ENCODE measurements around the gene DCTN4.
"Not testable (repeated sequence)": the region's sequence is repeated elsewhere in the genome, so short reads cannot be mapped to it uniquely, and the experiment has no call there.

DCTN4 gene

GRCh38 chr5:150778517-150779396 is 19.9 kb upstream of the DCTN4 start, which contains the start of gene SMIM3:
SMIM3 (plus strand) TSS chr5:150778757; CDS start chr5:150795441, 16,684 bp downstream.
- DNase-seq (ENCODE audit: low read depth), result peak; percentile 44

GRCh38 chr5:150778088-150778516 is 19.3 kb upstream of the DCTN4 start:
- no peak for DNase-seq (ENCODE audit: low read depth)

GRCh38 chr5:150777685-150778084 is 18.9 kb upstream of the DCTN4 start:
- DNase-seq (ENCODE audit: low read depth), result no peak

- no peak for DNase-seq (ENCODE audit: low read depth)
Measured at GRCh38 chr5:150774145-150774544, 15.3 kb upstream of the DCTN4 start.

- DNase-seq (ENCODE audit: low read depth), result no peak
Measured at GRCh38 chr5:150771034-150771795, 12.4 kb upstream of the DCTN4 start.

- no peak for DNase-seq (ENCODE audit: low read depth)
Measured at GRCh38 chr5:150766251-150766650, 7.4 kb upstream of the DCTN4 start.

- DNase-seq (ENCODE audit: low read depth), result no peak
Measured at GRCh38 chr5:150765799-150766169, 7.0 kb upstream of the DCTN4 start.

GRCh38 chr5:150765011-150765798 is 6.4 kb upstream of the DCTN4 start:
- no peak for DNase-seq (ENCODE audit: low read depth)

GRCh38 chr5:150764530-150764929 is 5.7 kb upstream of the DCTN4 start:
- no peak for DNase-seq (ENCODE audit: low read depth)

- DNase-seq (ENCODE audit: low read depth), result no peak
Measured at GRCh38 chr5:150763023-150763769, 4.4 kb upstream of the DCTN4 start.

- DNase-seq (ENCODE audit: low read depth), result no peak
Measured at GRCh38 chr5:150762211-150762610, 3.4 kb upstream of the DCTN4 start.

- no peak for DNase-seq (ENCODE audit: low read depth)
Measured at GRCh38 chr5:150759334-150759583, 442 bp upstream of the DCTN4 start.

- no peak for DNase-seq (ENCODE audit: low read depth)
Measured at GRCh38 chr5:150758203-150758530, 650 bp downstream of the DCTN4 start.

- no peak for DNase-seq (ENCODE audit: low read depth)
Measured at GRCh38 chr5:150757087-150757649, 1.6 kb downstream of the DCTN4 start.

- DNase-seq (ENCODE audit: low read depth), result no peak
Measured at GRCh38 chr5:150753863-150754262, 5.0 kb downstream of the DCTN4 start.

- DNase-seq (ENCODE audit: low read depth), result no peak
Measured at GRCh38 chr5:150753463-150753862, 5.4 kb downstream of the DCTN4 start.

- no peak for DNase-seq (ENCODE audit: low read depth)
Measured at GRCh38 chr5:150751096-150751891, 7.5 kb downstream of the DCTN4 start.

- DNase-seq (ENCODE audit: low read depth), result no peak
Measured at GRCh38 chr5:150750469-150750868, 8.3 kb downstream of the DCTN4 start.

GRCh38 chr5:150743142-150743488 is 15.7 kb downstream of the DCTN4 start:
- DNase-seq (ENCODE audit: low read depth), result not testable (repeated sequence)

GRCh38 chr5:150742455-150743141 is 16.2 kb downstream of the DCTN4 start:
- not testable (repeated sequence) for DNase-seq (ENCODE audit: low read depth)
